ENCODE measurements around the gene NELFA.

Gene NELFA

DNA sequence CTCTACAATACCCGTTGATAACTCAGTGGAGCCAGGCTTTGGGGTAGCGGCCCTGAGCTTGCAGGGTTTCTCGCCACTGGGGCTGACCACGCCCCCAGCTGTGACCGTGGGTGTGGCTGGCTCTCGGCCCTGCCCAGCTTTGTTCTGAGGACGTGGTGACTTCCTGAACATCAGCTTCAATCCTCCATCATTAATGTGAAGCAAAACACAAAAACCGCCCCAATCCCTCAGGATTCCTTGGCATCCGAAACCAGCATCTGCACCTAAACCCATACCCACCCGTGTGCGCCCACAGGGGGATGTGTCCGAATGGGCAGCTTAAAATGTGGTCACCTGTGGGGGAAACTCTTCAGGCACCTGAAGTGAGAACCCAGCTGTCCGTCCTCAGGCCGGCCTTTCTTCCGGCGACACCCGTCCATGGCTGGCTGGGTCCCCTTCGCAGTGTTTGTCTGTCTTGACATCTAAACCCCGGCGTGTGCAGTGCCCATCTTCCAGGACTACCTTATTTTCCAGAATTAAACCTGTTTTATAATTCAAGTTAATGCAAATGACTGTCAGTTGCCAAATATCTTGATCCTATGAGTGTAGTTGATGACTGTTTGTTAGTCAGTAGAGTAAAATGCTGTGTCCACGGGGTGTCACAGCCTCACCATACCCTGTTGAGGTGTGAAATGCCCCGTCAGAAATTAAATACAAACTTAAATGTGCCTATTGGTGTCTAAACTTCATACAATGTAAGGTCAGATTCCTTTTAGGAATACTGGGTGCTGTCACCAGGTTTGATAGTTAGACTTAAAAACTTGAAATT is 27.3 kb downstream of the NELFA start:
- DNase-seq: peak; percentile 26

DNA sequence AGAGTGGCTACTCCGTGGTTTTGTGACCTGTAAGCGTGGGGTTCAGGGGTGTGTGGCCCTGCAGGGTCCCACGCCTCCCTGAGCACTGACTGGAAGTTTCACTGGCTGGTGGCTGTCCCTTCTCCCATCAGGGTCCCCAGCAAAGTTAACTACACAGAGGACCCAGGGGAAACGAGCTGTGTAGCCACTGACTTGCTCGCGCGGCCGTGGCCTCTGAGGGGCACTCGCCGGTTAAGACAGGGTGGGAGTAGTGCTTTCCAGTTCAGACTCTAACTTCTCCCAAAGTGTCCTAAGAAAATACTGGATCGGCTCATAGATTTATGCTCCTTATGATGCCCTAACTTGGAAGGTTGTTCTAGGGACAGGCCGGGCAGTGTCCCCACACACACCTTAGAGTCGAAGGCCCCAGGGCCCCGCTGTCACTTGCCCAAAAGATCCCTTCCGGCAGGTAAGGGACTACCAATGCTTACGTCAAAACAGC is 28.2 kb downstream of the NELFA start:
- DNase-seq: no peak

DNA sequence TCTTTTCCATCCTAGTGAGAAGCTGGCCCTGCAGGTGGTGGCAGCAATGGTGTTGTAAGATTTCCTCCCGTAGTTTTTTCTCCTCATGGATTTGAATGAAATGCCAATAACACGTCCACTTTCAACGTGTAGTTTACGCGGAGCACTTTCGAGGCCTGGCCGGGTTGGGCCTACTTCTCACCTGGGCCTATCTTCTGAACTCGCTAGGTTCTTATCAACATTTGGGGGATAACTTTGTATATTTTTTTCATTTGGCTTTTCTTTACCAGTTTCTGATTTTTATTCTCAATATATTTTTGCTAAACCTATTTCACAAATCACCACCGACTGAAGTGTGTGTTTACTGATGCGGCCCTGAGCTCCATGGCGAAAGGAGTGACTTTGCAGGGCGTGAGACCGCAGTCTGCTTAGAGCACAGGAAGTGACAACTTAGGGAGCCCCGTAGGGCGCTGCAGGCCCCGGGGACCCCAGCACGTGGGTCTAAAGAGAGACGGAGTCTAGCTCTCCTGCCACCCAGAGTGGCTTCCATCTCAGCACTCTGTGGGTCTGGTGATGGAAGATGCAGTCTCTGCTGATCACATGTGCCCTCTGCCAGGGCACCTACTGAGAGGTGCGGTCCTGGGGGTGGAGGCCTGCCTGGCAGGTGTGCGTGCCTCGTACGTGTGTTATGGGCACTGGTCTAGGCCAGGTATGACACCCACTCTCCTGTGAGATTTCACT is 29.1 kb downstream of the NELFA start:
- DNase-seq: no peak

DNA sequence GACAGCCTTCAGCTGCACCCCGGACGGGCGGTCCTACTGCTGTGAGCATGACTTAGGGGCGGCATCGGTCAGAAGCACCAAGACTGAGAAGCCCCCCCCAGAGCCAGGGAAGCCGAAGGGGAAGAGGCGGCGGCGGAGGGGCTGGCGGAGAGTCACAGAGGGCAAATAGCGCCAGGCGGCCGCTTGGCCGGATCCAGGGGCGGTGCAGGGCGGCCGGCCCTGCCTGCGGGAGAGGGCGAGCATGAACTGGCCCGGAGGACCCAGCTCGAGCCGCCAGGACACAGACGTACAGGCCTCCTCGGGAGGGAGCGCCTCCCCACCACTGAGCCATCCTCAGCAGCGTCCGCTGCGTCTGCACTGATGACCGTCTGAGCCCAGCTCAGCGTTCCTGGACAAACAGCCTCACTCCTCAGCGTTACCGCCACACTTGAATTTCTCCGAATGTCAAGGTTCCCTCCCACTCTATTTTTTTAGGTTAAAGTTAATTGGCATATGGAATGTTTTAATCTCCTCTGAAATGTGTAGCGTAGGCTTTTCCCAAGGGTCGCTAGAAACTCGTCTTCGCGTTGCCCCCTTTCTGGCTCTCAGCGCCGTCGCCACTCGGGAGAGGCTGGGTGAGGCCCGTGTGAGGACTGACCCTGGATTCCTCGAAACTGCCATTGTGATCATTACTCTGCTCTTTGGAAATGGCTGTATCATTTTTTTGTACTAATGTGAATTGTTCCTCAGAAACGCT is 29.9 kb downstream of the NELFA start:
- DNase-seq: no peak

DNA sequence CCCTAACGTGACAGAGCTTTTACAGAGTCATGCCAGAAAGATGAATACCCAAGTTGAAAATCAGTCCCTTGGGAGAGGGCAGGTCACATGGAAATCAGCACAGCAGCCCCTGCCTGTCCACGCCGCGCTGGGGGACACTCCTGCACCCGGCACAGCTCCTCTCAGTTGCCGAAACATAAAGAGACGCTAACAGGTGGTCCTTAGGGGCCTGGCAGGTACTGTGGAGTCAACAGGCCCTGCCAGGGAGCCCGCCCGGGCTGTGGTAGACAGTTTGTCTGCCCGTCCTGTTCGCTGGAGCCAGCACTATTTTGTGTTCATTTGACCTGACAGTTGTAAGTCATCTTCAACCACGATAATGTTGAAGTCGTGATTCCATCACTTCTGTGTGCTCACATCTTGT is 30.5 kb downstream of the NELFA start:
- DNase-seq: no peak

DNA sequence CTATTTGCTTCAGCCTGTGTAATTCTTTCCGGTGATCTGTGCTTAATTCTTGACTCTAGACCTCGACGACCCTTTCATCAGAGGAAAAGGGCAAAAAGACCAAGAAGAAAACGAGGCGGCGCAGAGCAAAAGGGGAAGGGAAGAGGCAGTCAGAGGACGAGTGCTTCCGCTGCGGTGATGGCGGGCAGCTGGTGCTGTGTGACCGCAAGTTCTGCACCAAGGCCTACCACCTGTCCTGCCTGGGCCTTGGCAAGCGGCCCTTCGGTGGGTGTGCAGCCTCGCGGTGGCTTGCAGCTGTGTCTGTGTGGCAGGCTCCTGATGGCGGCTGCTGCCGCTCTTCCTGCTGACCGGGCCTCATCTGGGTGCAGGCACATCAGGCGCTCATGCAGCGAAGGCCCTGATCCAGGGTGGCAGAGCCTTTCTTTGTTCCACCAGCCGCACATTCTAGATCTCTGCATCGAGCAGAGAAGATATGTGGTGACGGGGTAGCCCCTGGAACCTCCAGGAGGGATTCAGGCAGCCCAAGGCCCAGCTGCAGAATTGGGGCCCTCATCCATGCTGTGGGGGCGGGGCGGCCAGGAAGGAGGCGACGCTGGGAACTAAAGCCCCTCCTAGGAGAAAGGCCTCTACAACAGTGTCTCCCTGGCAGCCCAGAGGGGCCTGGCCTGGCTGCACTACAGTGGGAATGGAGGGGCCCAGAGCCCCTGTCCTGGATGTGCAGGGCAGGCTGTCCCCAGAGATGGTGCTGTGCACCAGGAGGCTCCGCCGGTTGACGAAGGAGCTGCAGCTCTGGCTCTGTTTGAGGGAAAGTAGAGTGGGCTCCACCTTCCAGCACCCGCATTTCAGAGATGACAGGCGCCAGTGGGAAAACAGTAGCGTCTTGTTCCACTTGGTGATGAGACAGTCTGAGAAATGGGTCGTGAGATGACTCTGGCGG is 32.1 kb downstream of the NELFA start:
- DNase-seq: no peak

DNA sequence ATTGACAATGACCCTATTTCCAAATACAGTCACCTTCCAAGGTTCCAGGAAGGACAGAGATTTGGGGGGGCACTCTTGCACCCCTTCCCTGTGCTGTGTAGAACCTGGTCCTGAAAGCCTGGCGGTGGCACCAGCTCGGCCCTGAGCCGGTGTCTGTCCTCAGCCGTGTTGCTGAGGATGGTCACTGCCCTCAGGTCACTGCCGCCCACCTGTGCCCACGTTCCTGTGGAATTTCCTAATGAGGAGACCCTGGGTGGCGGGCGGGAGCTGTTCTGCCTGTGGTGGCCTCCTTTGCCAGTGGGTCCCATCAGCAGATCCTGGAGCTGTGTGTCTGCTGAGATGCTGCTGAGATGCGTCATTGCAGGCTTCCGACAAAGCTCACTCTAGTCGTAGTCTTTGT is 32.9 kb downstream of the NELFA start:
- no peak for DNase-seq

DNA sequence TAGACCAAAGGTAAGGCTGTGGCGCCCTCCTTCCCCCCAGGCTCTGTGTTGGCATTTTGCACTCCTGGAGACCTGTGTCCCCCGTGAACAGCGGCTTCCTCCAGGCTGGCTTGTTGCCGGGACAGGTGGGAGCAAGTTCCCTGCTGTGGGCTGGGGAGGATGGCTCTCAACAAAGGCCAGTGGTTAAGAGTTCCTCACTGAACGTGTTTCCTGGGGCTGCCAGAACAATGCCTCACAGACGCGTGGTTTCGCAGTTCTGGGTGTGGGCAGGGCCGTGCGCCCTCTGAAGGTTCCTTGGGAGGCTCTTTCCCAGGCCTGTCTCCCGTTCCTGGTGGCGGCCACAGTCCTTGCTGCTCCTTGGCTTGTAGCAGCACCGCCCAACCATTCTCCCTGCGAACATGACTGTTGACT is 33.4 kb downstream of the NELFA start:
- DNase-seq: no peak

DNA sequence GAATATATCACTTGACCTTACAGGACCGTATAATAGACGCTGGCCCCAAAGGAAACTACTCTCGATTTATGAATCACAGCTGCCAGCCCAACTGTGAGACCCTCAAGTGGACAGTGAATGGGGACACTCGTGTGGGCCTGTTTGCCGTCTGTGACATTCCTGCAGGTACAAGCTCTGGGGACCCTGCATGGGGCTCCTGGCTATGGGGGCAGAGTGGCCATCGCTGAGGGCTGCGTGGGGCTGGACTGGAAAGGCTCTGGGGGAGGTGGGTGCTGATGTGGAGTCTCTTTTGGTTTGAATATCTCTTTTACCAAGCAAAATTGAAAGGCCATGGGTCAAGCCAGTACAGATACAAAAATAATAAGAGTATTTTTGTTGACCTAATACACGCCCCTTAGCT is 33.9 kb downstream of the NELFA start:
- DNase-seq: no peak

DNA sequence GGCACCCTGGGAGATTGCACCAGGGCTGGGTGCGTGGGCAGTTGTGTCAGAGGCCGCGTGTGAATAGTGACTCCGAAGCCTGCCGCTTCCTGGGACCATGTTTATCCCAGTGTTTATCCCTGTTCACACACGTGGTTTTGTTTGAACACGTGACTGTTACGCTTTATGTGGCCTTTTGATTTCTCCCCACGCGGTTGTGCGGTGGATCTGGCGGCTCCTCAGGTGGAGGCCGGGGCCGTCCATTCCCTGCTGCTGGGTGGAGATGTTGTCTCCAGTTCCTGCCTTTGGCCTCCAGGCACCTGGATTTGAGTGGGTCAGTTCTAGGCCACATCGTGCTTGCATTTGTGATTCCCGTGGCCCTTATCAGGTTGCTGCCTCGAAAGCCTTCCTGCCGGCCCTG is 35.1 kb downstream of the NELFA start:
- DNase-seq: no peak

DNA sequence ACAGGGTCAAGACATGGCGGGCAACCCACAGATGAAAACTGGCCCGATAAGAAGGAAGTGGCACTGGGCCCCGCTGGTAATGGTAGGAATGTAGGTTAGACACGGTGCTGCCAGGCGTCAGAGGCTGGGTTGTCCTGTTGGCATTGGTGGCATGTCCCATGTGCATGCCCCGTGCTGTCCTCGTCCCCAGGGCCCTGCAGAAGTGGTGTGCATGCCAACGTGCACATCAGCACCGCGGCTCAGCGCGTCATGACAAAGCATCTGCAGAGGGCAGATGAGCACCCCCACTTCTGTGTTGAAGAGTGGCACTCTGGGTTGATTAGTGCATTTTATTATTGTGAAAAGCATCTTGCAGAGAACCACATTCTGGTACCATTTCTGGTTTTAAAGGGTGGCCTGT is 35.6 kb downstream of the NELFA start:
- DNase-seq: no peak

DNA sequence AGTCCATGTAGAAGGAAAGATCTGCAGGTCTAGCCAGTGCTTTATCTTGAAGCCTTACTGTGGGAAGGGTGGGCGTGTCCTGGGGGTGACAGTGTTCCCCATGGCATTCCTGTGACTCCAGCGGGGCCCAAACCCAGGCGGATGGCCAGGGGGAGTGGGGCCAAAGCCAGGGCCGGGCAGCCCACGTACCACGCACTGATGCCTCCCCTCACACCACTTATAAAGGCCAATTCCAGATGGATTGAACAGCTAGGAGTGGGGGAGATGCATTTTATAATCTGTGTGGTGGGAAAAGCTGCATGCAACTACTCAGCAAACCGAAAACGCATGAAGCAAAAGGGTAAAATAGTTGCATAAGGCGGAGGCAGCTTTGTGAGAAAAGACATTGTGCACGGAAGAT is 36.4 kb downstream of the NELFA start:
- DNase-seq: no peak

DNA sequence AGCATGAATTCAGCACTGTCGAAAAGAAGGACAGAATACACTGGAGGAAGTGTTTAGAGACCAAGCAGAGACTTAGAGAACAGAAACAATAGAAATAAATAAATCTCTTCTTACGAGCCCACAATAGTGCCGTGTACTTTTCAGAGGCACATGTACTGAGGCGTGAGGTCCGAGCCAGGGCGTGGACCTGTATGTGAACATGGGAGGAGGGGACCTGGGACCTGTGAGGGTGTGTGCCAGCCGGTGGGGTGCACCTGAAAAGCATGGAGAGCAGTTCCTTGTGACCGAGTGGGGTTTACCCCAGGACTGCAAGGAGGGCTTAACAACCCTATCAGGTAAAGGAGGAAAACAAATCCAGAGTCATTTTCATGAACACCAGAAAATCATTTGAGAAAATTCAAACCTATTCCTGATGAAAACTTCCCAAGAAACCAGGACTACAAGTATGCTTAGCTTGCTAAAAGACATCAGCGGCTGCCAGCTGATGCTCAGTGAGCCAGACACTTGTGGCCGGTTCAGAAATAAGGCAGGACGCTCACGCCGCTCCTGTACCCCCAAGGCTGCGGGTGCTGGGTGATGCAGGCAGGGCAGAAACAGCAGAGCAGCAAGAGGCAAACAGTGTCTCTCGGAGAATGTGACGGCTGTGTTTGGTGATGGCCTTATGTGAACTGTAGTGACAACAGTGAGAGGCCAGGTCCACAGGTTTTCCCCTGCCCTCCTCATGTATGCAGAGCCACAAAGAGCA is 37.1 kb downstream of the NELFA start:
- no peak for DNase-seq

DNA sequence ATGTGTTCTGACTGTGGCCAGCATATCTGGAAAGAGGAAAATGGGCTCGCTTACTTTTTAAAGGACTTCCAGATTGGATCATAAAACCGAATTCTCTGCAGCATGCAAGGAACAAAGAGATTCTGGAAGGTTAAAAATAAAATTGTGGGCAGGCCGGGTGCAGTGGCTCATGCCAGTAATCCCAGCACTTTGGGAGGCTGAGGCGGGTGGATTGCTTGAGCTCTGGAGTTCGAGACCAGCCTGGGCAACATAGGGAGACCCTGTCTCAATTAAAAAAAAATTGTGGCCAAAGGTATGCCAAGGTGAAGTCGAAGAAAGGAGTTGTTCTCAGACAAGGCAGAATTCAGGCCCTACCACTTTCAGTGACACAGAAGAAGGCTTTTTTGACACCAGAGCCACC is 37.8 kb downstream of the NELFA start:
- no peak for DNase-seq

DNA sequence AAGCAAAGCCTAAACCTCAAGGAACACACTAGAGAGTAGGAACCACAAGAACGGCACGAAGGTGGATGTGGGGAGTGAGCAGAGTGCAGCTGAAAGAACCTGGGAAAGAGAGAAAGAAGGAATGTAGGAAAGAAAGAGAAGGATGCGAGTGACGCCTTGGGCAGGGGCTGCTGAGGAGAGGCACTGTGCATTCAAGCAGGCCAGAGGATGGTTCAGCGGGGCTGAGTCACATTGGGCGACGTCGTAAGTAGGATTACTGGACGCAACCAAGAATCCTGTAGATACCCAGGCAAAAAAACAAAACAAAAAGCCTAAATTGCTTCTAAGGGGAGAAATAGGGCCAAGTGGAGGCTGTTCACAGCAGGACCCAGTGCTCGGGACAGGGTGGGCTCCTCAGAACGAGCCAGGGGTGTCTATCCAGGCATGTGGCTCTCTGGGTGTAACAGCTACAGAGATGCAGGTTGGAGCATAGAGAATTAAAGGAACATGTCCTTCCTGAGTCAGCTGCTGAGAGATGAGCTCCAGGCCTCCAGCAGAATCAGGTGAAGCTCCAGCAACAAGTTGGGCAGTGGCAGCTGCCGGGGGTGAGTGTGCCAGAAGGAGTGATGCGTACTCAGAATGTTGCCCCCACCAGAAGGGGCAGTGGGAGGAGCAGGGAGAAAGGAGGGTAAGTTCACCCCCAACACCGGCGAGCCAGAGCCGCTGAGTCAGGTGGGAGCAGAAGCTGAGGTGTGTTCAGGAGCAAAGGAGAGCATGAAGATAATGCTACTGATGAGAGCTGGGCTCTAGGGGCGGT is 38.6 kb downstream of the NELFA start:
- DNase-seq: no peak

DNA sequence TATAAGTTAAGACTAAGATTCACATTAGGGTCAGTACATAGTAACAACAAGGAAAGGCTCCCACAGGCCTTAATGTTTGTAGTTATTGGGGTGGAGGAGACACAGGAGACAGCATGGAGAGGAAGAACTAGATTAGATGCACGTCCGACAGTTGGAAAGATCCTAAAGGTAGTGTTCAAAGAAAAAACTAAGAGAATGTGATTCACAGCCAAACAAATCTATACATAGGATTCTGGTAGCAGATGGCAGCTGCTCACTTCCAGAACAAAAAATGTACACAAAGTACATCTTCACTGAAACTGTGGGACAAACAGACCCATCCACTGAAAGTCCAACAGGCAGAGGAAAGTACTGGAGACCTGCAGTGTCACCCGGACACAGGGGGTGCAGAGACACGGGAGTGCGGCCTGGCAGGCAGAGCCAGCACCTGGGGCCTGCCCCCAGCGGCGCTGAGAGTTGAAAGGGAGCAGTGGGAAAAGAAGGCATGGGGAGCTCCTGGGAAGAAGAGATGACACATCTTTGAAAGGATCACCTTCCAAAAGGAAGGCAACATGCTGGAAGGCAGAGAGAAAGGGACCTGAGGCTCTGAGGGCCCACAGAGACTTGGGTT is 40.0 kb downstream of the NELFA start:
- DNase-seq: no peak

DNA sequence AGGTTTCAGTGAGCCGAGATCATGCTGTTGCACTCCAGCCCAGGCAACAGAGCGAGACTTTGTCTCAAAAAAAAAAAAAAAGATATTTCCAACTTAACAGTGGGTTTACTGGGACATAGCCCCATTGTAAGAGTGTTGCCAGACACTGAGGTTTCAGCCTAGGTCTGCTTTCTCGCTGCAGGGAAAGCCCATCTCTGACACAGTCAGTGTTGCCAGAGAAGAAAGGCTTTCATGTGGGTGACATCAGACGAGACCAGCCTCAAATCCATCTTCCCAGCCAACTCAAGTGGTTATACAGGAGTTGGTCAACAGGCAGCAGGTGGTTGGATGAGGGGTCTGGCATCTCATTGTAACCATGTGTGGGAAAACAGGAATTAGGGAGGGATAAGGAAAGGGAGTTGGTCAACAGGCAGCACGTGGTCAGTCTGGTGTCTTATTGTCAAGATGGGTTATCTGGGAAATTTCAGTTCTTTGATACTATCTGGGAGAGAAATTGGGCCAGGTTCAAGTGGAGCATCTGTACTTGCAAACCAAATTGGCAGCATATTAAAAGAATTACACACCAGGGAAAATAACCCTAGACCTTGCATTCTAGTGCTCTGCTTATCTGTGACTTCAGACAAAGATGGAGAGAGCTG is 41.1 kb downstream of the NELFA start:
- DNase-seq: no peak

DNA sequence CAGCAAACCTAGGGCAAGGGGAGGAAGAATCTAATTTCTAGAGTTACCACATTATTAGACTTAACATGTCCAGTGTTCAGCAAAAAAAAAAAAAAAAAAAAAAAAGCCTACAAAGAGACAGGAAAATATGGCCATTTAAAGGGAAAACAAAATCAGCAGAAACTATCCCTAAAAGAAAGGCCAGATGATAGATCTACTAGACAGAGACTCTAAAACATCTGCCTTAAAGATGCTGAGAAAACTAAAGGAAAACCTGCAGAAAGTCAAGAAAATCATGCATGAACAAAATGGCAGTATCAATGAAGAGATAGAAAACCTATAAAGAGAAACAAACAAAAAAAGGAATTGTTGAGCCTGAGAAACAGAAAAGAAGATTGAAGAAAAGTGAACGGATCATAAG is 43.8 kb downstream of the NELFA start:
- DNase-seq: no peak

DNA sequence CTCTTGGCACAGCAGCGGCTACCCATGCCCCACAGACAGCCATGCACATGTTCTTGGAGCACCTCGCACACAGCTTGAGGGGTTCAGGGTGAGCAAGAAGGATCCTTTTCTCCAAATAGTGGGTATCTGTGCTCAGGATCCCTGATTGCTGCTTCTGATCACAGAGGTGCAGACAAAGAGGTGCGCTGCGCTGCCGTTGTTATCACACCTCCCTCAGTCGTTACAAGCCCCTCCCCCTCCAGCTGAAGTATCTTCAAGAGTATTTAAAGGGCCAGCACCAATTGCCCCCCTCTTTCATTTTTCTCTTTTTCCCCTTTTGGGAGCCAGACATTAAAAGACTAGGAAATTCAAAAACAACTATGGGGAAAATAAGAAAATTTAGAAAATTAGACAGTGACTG is 44.3 kb downstream of the NELFA start:
- no peak for DNase-seq

DNA sequence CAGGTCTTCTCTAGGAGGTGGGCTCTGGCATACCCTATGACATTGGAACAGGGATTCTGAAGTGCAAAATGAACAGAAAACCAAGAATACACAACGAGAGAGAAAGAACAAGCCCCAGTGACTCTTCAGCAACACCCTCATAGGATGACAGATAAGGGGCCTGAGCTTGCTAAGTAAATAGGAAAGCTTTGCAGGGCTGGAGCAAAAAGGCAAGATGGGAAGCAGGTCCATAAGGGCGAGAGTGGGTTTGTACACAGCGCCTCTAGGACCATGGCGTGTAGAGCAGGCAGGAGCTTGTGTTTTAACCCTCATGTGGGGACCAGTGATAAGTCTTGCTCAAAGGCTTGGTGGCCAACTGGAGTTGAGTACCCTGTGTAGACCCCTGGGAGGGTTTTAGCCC is 45.8 kb downstream of the NELFA start:
- DNase-seq: no peak

All from MV-4-11 (cell line).